ENCODE measurements around the gene SLC13A3.

SLC13A3 gene

DNA sequence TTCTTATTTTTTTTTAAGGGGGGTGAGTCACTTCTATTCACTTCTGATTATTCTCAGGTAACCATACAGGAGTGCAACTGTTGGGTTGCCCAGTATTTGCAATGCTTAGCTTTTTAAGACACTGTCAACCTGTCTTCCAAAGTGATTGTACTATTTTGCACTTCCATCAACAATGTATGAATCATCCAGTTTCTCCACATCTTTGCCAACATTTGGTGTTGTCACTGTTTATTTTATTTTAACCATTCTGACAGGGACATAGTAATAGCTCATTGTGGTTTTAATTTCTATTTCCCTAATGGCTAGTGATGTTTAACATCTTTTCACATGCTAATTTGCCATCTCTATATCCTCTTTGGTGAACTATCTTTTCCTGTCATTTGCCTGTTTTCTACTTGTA is 1.4 kb upstream of the SLC13A3 start:
- DNase-seq (ENCODE audit: low read depth in 2 of 2) = no peak

DNA sequence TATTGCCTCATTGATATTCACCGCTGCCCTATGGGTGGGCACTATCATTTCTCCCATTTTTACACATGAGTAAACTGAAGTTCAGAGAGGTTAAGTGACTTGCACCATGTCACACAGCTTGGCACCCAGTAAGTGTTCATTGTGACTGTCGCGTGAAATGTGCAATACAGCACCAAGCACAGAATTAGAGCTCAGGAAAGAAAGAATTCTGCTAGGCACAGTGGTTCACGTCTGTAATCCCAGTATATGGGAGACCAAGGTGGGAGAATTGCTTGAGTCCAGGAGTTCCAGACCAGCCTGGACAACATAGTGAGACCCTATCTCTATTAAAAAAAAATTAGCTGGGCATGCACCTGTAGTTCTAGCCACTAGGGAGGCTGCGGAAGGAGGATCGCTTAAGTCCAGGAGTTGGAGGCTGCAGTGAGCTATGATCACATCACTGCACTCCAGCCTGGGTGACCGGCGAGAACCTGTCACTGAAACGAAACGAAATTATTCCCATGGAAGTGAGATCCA is 626 bp downstream of the SLC13A3 start:
- no peak for DNase-seq (ENCODE audit: low read depth in 2 of 2)

DNA sequence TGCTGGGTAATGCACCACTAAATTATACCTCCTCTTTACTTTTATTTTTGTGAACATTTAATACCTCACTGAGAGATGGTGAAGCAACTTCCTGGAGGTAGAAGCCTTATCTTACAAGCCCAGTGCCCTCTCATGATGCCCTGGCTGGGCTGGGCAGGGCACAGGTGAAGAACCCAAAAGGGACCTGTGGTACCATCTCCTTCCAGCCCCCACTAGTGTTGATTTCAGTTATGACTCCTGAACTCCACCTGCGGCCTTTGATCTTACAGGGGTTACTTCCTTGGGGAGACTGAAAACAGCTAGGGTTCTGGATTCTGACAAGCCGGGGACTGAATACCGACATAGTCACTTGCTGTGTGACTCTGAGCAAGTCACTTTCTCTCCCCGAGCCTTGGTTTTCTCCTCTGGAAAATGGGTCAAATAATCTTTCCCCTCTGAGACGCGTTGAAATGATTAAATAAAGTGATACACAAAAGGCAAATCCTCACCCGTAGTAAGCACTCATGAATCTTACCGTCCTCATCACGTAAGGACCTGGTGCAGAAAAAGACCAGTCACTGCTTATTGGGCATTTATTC is 1.2 kb downstream of the SLC13A3 start:
- no peak for DNase-seq (ENCODE audit: low read depth in 2 of 2)

- no peak for DNase-seq (ENCODE audit: low read depth in 2 of 2)
These were observed 1.7 kb downstream of the SLC13A3 start for GRCh38 chr20:46649650-46649949.

DNA sequence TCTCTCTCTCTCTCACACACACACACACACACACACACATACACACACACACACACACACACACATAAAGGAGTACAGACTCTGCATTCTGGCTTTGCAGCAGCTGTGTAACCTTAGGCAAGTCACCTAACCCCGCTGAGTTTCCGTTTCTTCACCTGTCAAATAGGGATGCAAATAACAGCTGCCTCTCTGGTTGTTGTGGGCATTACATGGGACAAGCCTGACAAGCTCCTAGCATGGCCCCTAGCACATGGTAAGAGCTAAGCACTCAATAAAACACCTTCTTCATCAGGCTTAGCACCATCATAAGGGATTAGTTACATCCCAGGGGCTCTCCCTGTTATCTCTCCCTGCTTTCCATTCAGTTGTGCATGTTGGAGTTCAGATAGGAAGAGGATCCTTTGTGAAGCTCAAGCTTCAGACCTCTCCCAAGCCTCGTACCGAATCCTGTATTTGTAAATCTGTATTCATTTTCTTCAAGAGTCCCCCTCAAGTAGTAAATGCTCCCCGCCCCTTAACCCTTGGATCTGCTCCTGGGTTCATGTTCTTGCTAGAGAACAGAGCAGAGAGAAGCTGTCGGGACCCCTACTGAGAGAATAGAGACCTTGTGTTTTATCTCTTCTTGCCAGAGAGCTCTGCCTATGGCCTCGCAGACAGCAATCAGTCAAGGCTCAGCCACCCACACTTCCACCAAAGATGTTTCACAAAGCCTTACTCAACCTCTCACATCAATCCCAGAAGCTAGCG is 2.2 kb downstream of the SLC13A3 start:
- DNase-seq (ENCODE audit: low read depth in 2 of 2) = no peak

DNA sequence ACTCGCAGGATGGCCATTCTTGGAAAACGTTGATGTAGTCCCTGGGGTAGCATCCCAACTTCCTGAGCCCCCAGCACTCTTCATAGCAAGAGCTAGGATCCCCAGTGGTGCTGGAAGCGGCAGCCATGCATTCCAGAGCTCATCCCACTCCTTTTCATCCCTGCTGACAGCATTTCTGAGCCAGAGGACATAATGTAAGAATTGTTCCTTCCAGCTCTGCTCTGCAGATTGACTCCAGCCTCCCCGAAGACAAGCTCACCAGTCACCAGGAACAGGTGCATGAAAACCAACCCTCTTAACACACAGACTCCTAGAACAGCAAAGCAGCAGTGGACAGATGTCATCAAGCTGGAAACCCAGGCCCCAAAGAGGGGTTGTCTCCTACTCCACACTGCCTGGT is 3.8 kb downstream of the SLC13A3 start:
- no peak for DNase-seq (ENCODE audit: low read depth in 2 of 2)

DNA sequence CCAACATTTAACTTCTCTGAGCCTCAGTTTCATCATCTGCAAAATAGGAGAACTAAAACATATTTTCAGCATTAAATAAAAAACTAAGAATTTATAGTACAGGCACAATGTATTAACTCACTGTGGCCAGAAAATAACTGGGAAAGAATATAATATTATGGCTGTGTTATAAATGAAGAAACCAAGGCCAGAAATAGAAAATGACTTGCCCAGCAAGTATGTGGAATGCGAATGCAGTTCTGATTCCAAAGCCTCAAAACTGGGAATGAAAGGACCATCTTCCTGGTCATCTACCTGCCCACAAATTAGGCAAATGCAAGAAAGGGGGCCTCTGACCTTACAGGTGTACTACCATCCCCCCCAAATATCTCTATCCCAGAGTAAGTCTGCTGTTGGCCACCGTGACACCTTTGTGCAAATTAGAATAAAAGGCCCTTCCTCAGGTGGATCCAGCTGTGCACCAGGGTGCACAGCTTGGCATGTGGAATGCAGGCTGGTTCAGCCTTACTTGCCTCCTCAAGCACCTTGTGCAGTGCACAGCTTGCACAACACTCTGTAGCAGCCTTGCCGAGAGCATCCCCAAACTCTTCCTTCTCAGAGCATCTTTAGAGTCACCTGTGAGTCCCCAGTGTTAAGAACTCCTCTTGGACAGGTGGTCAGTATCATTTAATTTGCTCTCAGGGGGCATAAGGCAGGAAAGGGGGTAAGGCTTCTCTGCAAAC is 4.4 kb downstream of the SLC13A3 start:
- DNase-seq (ENCODE audit: low read depth in 2 of 2) = no peak

DNA sequence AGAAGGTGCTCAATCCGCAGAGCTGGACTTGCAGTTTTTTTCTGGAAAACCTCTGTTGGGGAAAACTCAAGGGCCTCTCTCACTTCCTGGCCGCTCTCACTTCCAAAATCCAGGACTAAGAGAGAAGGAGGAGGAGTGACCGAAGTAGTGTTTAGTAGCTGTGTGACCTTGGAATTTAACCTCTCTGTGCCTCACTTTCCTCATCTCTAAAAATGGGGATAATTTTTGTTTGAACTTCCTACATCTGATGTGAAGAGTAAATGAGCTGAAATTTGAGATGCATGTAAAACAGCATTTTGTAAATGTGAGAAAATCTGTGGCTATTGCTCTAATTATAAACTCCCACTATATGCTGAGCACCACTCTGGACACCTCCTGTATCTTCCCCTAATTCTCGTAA is 5.1 kb downstream of the SLC13A3 start:
- no peak for DNase-seq (ENCODE audit: low read depth in 2 of 2)

- DNase-seq (ENCODE audit: low read depth in 2 of 2) = no peak
These were observed 6.5 kb downstream of the SLC13A3 start for GRCh38 chr20:46644733-46645132.

DNA sequence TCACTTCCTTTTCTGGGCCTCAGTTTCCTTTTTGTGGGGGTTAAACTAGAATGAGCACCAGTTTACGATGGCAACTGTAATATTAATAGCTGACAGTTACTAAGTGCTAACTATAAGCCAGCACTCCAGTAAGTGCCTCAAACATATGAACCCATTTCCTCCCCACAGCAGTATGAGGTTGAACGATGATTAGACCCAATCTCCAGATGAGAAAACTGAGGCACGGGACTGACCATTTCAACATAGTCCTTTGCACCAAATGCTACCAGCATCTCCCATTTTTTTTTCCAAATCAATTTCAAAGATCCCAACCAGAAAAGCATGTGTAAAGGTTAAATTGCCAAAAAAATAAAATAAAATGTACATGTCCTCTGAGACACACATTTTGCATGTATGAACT is 7.1 kb downstream of the SLC13A3 start:
- no peak for DNase-seq (ENCODE audit: low read depth in 2 of 2)

GRCh38 chr20:46642969-46643343 is 8.3 kb downstream of the SLC13A3 start:
- DNase-seq (ENCODE audit: low read depth in 2 of 2) = no peak

DNA sequence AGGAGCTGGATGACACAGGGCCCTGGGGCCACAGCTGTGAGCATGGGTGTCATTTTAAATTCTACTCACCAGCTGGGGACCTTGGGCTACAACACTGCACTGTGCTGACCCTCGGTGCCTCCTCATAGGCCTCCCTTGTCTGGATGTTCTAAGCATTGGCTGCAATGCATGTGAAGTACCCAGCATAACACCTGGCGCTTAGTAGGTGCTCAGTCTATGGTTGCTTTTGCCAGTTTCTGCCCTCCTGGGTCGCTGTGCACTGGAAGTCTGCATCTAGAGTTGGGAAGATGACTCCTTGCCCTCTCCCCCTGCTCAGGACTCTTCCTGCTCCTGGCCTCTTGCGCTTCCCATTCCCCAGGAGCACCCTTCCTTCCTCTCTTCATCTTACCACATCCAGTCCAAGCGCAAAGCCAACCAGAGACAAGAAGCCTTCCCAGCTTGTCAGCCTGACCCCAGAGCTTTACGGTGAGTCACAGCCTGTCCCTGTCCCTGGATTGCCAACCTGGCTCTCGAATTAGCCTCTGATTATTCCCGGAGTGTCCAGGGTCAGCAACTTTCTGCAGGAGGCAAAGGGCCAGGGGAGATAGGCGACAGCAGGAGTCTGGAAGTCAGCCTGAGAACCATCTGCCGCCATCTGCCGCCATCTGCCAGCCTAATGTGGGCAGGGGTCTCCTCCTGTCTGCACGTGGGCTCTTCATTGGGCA is 8.8 kb downstream of the SLC13A3 start:
- no peak for DNase-seq (ENCODE audit: low read depth in 2 of 2)

GRCh38 chr20:46641424-46641823 is 9.8 kb downstream of the SLC13A3 start:
- no peak for DNase-seq (ENCODE audit: low read depth in 2 of 2)

DNA sequence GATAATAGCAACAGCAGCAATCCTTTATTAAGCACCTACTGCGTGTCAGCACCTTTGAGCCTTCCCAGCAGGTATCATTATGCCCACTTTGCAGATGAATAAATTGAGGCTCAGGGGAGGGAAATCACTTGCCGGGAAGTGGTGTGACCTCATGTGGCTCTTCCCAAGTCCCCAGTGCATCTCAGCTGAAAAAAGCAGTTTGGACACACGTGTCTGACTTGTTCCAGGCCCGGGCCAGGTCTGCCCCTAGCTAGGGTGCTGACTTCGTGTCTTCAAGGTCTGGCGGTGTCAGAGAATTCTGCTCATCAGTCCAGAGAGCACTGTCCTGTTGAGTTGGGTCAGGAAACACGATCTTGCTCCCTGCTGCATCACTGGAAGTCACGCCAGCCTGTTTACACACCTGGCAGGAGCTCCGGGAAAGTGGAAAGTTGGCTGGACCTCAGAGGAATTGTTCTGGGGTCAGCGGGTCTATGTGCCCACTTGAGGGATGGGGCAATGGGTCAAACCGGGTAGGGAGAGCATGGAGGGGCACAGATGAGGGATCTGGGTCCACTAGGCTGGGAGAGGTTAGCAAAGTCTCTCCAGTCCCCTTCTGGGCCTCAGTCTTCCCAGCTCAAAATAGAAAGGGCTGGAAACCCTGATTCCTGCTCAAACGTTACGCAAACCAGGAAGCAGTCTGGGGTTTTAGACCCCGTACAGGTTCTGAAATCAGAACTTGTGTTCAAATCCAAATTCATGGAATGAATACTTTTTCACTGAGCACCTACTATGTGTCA is 10.5 kb downstream of the SLC13A3 start:
- DNase-seq (ENCODE audit: low read depth in 2 of 2) = no peak

- no peak for DNase-seq (ENCODE audit: low read depth in 2 of 2)
These were observed 11.2 kb downstream of the SLC13A3 start for GRCh38 chr20:46640044-46640443.

GRCh38 chr20:46639587-46639986 is 11.7 kb downstream of the SLC13A3 start:
- DNase-seq (ENCODE audit: low read depth in 2 of 2) = no peak

- DNase-seq (ENCODE audit: low read depth in 2 of 2) = no peak
These were observed 12.4 kb downstream of the SLC13A3 start for GRCh38 chr20:46638898-46639274.

GRCh38 chr20:46638134-46638897 is 12.9 kb downstream of the SLC13A3 start:
- DNase-seq (ENCODE audit: low read depth in 2 of 2) = no peak

GRCh38 chr20:46637427-46638133 is 13.7 kb downstream of the SLC13A3 start:
- DNase-seq (ENCODE audit: low read depth in 2 of 2) = no peak

GRCh38 chr20:46637020-46637419 is 14.2 kb downstream of the SLC13A3 start:
- no peak for DNase-seq (ENCODE audit: low read depth in 2 of 2)

Data from stimulated activated CD8-positive, alpha-beta memory T cell treated with anti-CD3 and anti-CD28 coated beads, Interleukin-2, amount 100 ng/mL, for 1 hour (primary cell).